Activated CD4-positive, alpha-beta T cell treated with anti-CD3 and anti-CD28 coated beads for 24 hours (primary cell): Measurements from ENCODE around the gene SLC35A4.
"Not testable (repeated sequence)": the region's sequence is repeated elsewhere in the genome, so short reads cannot be mapped to it uniquely, and the experiment has no call there.

Experiments
- DNase-seq, 2 donors: peaks; one replicate each; pipeline ENCODE4 v3.0.0-alpha.2; 2020; ENCODE audit warnings: low read depth in 2 of 2

SLC35A4 gene

GRCh38 chr5:140557965-140558364 is 6.7 kb upstream of the SLC35A4 start:
- DNase-seq = no peak

GRCh38 chr5:140558542-140558941 is 6.1 kb upstream of the SLC35A4 start:
- DNase-seq = no peak

- DNase-seq = no peak
Observed at GRCh38 chr5:140560227-140560626, 4.4 kb upstream of the SLC35A4 start.

GRCh38 chr5:140561753-140562523 is 2.7 kb upstream of the SLC35A4 start:
- no peak for DNase-seq

GRCh38 chr5:140563596-140563995 is 1.0 kb upstream of the SLC35A4 start:
- no peak for DNase-seq

- no peak for DNase-seq
Observed at GRCh38 chr5:140565024-140565779, 574 bp downstream of the SLC35A4 start.

- DNase-seq = no peak
Observed at GRCh38 chr5:140565780-140566095, 1.1 kb downstream of the SLC35A4 start.

- DNase-seq = no peak
Observed at GRCh38 chr5:140566665-140567064, 2.0 kb downstream of the SLC35A4 start.

GRCh38 chr5:140567136-140567818 is 2.6 kb downstream of the SLC35A4 start:
- no peak for DNase-seq

GRCh38 chr5:140567871-140568270 is 3.2 kb downstream of the SLC35A4 start:
- DNase-seq = no peak

GRCh38 chr5:140568443-140569063 is 3.9 kb downstream of the SLC35A4 start:
- DNase-seq = no peak

- no peak for DNase-seq
Observed at GRCh38 chr5:140569197-140569596, 4.6 kb downstream of the SLC35A4 start.

GRCh38 chr5:140570058-140570457 is 5.4 kb downstream of the SLC35A4 start:
- DNase-seq = no peak

- DNase-seq = no peak
Observed at GRCh38 chr5:140570488-140570887, 5.9 kb downstream of the SLC35A4 start.

GRCh38 chr5:140571105-140571504 is 6.5 kb downstream of the SLC35A4 start:
- DNase-seq = no peak

GRCh38 chr5:140573683-140574082 is 9.1 kb downstream of the SLC35A4 start:
- no peak for DNase-seq

GRCh38 chr5:140574165-140574564 is 9.5 kb downstream of the SLC35A4 start:
- DNase-seq = no peak

- DNase-seq = no peak
Observed at GRCh38 chr5:140575309-140575708, 10.7 kb downstream of the SLC35A4 start.

GRCh38 chr5:140576776-140577201 is 12.2 kb downstream of the SLC35A4 start:
- no peak for DNase-seq

- not testable (repeated sequence) for DNase-seq
Observed at GRCh38 chr5:140579188-140579747, 14.6 kb downstream of the SLC35A4 start.

GRCh38 chr5:140587495-140587894 is 22.9 kb downstream of the SLC35A4 start:
- no peak for DNase-seq
